GM20431 (cell line): ENCODE data around the gene PRR23E.

Experiments used
- in situ Hi-C: fragments of 300-500 bp; cut with MseI, MboI; formaldehyde crosslinking; loops from one replicate; pipeline ENCODE4 v1.15.0; 2020; ENCODE audit warnings: low sequenced_read_pairs; ENCODE audit not compliant: unreplicated experiment

Gene PRR23E

GRCh38 chr3:127206611-127207516 is 13.9 kb downstream of the PRR23E start:
- in situ Hi-C loops = no loop called here

- in situ Hi-C loops = no loop called here
Observed at GRCh38 chr3:127207727-127208482, 15.0 kb downstream of the PRR23E start.

- in situ Hi-C loops = no loop called here
Observed at GRCh38 chr3:127208483-127209100, 15.7 kb downstream of the PRR23E start.

- in situ Hi-C loops = no loop called here
Observed at GRCh38 chr3:127209155-127209839, 16.4 kb downstream of the PRR23E start.

- in situ Hi-C loops = no loop called here
Observed at GRCh38 chr3:127209840-127210653, 17.1 kb downstream of the PRR23E start.

GRCh38 chr3:127210654-127210943 is 17.7 kb downstream of the PRR23E start:
- in situ Hi-C loops = no loop called here

GRCh38 chr3:127211118-127212060 is 18.5 kb downstream of the PRR23E start:
- in situ Hi-C loops = no loop called here

GRCh38 chr3:127212231-127212630 is 19.3 kb downstream of the PRR23E start:
- in situ Hi-C loops = no loop called here

- in situ Hi-C loops = no loop called here
Observed at GRCh38 chr3:127212711-127213110, 19.8 kb downstream of the PRR23E start.

GRCh38 chr3:127213381-127213918 is 20.5 kb downstream of the PRR23E start:
- in situ Hi-C loops = no loop called here

GRCh38 chr3:127214975-127215374 is 22.0 kb downstream of the PRR23E start:
- in situ Hi-C loops = no loop called here

GRCh38 chr3:127215714-127216414 is 22.9 kb downstream of the PRR23E start:
- in situ Hi-C loops = no loop called here

GRCh38 chr3:127216415-127217261 is 23.7 kb downstream of the PRR23E start:
- in situ Hi-C loops = no loop called here

GRCh38 chr3:127217596-127218453 is 24.9 kb downstream of the PRR23E start:
- in situ Hi-C loops = no loop called here

GRCh38 chr3:127218454-127218922 is 25.6 kb downstream of the PRR23E start:
- in situ Hi-C loops = no loop called here

GRCh38 chr3:127220497-127220896 is 27.6 kb downstream of the PRR23E start:
- in situ Hi-C loops = no loop called here
